Placental pericyte (primary cell): Measurements from ENCODE around the gene SRP68. TPM values are rescaled to one million over a fixed set of nuclear protein-coding genes. Genes with fewer than 3 reads are reported as not detected.

Experiments
- small RNA-seq: library from RNA; depleted of rRNA; stranded (forward); fragments of <200 nt; gene quantifications from one replicate; pipeline ENCODE3, GENCODE V24; 2012; ENCODE audit warnings: low replicate concordance
- total RNA-seq: library from RNA; depleted of rRNA; stranded (reverse); fragments of >200 nt; gene quantifications from 2 replicates; pipeline ENCODE4 v1.2.3, GENCODE V29; 2012

Gene SRP68
- total RNA-seq, result 36.9 and 48.4 TPM in 2 replicates

DNA sequence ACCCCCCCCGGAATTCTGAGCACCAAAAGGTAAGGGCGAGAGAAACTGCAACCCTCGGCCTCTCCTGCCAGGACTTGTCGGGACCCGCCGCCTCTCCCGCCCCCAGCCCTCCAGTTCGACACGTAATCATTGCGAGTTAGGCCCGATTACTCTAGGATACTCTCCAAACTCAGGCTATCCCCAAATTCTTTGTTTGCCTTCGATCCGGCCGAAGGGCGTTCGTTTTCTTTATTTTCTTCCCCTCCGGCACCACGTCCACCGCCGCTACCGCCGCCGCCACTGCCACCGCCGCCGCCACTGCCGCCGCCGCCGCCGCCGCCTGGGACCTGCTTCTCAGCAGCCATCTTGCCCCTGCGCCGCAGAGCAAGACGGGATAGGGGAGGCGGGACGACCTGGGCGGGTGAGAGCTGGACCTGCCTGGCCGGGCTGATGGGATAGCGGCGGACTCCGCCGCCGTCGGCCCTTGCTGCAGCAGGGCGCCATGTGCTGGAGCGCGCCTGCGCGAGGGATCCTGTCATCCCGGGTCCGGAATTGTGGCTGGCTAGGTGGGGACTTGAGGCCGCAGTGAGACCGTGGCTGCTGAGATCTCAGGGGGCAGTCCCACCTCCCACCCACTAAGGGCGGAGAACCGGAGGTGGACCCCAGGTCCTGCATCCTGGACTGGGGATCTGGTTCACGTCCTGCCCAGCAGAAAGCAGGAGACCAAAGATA is at the start of gene SRP68:
Gene SRP68 (minus strand): TSS at position 370 of the 711 bp plus-strand sequence. CDS start 26 bp downstream, at position 344.

GRCh38 chr17:76103274-76104139 is 31.2 kb upstream of the SRP68 start, which contains the start of gene EXOC7:
EXOC7 (minus strand) TSS chr17:76103787; CDS start chr17:76103692, 95 bp downstream.

DNA sequence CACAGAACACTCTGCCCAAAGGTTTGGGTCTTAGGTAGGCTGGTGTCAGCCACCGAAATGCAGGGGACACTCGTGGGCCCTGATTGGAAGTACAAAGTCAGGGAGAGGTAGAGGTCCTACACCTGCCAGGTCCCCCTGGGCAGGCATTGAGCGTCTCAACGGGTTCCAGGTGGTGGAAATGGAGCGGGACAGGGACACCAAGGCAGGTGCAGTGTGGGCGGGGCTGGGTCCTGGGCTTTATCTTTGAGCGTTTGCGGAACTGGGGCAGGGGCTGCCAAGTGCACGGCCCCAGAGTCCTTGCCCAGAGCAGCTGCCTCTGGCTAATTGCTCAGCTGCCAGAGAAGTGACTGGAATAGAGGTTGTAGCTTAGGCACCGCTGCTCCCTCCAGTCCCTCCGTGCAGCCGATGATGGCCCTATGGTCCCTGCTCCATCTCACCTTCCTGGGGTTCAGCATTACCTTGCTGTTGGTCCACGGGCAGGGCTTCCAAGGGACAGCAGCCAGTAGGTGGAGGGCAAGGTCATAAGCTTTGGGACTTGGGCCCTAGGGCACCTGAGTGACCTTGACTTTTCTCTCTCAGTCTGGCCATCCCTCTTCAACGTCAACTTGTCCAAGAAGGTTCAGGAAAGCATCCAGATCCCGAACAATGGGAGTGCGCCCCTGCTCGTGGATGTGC is 6.7 kb upstream of the SRP68 start, which contains the start of gene ZACN:
Gene ZACN (plus strand): TSS at position 323 of the 675 bp plus-strand sequence. CDS start 83 bp downstream, at position 406.

DNA sequence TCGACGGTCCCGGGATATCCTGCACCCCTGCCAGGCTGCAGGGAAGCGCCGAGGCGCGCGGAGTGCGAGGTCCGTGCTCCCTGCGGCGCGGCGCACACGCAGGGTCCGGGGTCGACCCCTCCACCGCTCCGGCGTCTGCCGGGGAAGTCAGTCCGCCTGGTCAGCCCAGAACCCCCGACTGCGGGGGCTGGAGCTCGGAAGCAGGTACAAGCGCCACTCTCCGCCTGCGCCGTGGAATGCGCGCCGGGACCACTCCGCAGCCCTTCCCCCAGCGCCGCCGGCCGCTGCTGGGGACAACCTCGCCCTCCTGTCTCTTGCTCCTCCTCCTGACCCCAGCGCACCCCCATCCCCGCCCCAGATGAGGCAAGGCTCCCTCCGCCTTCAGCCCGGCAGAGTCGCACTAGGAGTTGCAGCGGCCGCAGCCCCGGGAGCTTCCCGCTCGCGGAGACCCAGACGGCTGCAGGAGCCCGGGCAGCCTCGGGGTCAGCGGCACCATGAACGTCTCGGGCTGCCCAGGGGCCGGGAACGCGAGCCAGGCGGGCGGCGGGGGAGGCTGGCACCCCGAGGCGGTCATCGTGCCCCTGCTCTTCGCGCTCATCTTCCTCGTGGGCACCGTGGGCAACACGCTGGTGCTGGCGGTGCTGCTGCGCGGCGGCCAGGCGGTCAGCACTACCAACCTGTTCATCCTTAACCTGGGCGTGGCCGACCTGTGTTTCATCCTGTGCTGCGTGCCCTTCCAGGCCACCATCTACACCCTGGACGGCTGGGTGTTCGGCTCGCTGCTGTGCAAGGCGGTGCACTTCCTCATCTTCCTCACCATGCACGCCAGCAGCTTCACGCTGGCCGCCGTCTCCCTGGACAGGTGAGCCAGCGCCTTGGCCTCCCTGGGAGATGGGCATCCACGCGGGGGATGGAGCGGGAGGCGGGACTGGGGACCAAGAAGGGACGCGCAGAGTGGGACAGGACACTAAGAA is 2.4 kb upstream of the SRP68 start, which contains the start of gene GALR2:
Gene GALR2 (plus strand): TSS at position 392 of the 974 bp plus-strand sequence. CDS start 103 bp downstream, at position 495.

GRCh38 chr17:76027159-76027839 is 45.0 kb downstream of the SRP68 start, which contains the start of gene EVPL:
EVPL (minus strand) TSS chr17:76027306; CDS start chr17:76027198, 108 bp downstream.

GRCh38 chr17:76000755-76001521 is 71.4 kb downstream of the SRP68 start, which contains the start of gene CDK3:
CDK3 (plus strand) TSS chr17:76000855; CDS start chr17:76001426, 571 bp downstream.

Small RNA genes within 50 kb of the gene (small RNA-seq; reads per million reads assigned to genes)
- gene MIR6868, result 0.23 reads per million

Other genes with a start within 250 kb of the SRP68 start
- gene UNC13D, start 228.1 kb downstream of the SRP68 start, total RNA-seq, result 1.8 and 2.3 TPM in 2 replicates
- gene WBP2, start 217.2 kb downstream of the SRP68 start, total RNA-seq, result 23.0 and 64.6 TPM in 2 replicates
- 15.3 and 18.6 TPM in 2 replicates for gene TRIM47, start 193.9 kb downstream of the SRP68 start, total RNA-seq
- 14.4 and 26.5 TPM in 2 replicates for gene TRIM65, start 175.6 kb downstream of the SRP68 start, total RNA-seq
- gene MRPL38, start 167.6 kb downstream of the SRP68 start, total RNA-seq, result 35.5 and 44.2 TPM in 2 replicates
- gene FBF1, start 131.5 kb downstream of the SRP68 start, total RNA-seq, result 5.3 and 14.7 TPM in 2 replicates
- gene ACOX1, start 93.4 kb downstream of the SRP68 start, total RNA-seq, result 43.1 and 66.6 TPM in 2 replicates
- gene TEN1, start 93.3 kb downstream of the SRP68 start, total RNA-seq, result 15.3 and 18.6 TPM in 2 replicates
- gene CDK3, start 71.7 kb downstream of the SRP68 start, total RNA-seq, result 0.66 and 1.9 TPM in 2 replicates
- 0.29 TPM in 1 of 2 replicates, not detected in the other for gene EVPL, start 45.2 kb downstream of the SRP68 start, total RNA-seq
- gene GALR2, start 2.3 kb upstream of the SRP68 start, total RNA-seq, result 0.14 and 0.22 TPM in 2 replicates
- gene ZACN, start 6.7 kb upstream of the SRP68 start, total RNA-seq, result not detected in 2 replicates
- 96.9 and 131 TPM in 2 replicates for gene EXOC7, start 31.3 kb upstream of the SRP68 start, total RNA-seq
- not detected in 2 replicates for gene FOXJ1, start 68.7 kb upstream of the SRP68 start, total RNA-seq
- gene RNF157, start 168.0 kb upstream of the SRP68 start, total RNA-seq, result 0.44 and 5.2 TPM in 2 replicates
- gene UBALD2, start 192.8 kb upstream of the SRP68 start, total RNA-seq, result 5.7 and 12.0 TPM in 2 replicates
- 1.8 and 3.4 TPM in 2 replicates for gene QRICH2, start 235.8 kb upstream of the SRP68 start, total RNA-seq